ENCODE data around the gene PDCD1LG2.
"Not testable (repeated sequence)": the region's sequence is repeated elsewhere in the genome, so short reads cannot be mapped to it uniquely, and the experiment has no call there.

PDCD1LG2 gene

DNA sequence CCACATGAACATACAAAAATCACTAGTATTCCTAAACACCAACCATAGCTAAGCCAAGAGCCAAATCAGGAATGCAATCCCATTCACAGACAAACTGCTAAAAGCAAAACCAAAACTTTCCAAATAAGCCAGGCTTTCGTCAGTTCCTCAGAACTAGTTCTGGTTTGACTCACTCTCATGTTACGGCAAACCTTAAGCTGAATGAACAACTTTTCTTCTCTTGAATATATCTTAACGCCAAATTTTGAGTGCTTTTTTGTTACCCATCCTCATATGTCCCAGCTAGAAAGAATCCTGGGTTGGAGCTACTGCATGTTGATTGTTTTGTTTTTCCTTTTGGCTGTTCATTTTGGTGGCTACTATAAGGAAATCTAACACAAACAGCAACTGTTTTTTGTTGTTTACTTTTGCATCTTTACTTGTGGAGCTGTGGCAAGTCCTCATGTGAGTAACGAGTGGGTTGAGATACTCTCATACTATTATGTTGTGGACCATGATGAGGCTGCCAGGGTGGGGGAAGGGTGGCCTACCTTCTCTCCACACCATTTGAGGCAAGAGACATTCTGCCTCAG is at the start of gene PDCD1LG2:
PDCD1LG2 (plus strand) TSS at position 172 of the 572 bp plus-strand sequence. CDS start 12,016 bp downstream, outside the sequence.
- DNase-seq: no peak

DNA sequence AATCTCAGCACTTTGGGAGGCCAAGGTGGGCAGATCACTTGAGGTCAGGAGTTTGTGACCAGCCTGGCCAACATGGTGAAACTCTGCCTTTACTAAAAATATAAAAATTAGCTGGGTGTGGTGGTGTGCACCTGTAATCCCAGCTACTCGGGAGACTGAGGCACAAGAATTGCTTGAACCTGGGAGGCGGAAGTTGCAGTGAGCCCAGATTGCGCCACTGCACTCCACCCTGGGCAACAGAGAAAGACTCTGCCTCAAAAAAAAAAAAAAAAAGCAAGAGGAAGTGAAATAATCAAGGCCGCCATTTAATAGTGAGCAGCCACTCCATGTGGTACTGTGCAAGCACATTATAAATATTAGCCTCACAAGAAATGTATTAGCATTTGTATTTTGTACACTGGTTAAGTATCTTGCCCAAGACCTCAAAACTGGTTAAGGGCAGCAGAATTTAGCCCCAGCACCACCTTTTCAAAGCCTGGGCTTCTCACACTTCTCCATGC is 45.5 kb upstream of the PDCD1LG2 start:
- not testable (repeated sequence) for DNase-seq

DNA sequence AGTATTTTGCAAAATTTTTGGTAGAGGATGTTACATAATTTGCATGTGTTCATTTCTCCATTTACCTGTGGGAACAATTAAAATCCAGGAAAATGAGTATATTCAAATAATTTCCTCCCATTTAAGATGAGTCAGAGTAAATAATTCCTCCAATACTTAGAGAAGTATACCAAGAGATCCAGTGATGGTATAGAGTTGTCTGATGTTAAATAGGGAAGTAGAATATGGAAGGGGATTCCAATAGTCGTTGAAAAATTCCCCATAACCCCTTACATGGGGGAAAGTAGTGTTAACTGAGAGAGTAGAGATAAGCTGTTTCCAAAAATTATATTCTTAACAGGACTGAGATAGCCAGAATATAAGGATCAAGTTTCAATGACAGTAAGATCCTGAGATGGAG is 44.3 kb upstream of the PDCD1LG2 start:
- DNase-seq: no peak

DNA sequence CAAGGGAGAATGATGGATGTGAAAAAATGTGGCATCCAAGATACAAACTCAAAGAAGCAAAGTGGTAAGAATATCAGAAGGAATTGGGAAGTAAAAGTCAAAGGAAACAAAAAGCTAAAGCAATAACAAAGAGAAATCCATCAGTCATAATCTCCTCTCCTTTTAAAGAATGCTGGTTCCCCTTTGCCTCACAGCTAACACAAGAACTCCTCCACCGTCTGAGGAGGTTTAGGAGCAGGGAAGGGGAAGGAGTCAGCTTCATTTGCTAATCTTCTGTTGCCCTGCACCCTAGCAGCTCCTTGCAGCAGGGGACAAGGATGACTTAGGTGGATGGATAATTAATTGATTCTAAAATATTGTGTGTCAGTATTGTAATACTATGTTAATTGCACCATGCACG is 43.6 kb upstream of the PDCD1LG2 start:
- DNase-seq: no peak

DNA sequence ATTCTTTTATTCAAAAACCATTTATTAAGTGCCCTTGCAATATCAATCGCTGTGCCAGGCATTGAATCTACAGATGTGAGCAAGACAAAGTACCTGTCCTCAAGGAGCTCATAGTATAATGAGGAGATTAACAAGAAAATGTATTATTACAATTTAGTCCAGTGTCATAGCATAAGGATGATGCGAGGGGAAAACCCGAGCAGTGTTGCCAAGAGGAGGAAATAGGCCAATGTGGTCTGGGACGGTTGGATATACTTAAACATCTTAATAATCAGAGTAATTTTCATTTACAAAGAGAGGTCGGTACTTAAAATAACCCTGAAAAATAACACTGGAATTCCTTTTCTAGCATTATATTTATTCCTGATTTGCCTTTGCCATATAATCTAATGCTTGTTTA is 41.5 kb upstream of the PDCD1LG2 start:
- DNase-seq: no peak

DNA sequence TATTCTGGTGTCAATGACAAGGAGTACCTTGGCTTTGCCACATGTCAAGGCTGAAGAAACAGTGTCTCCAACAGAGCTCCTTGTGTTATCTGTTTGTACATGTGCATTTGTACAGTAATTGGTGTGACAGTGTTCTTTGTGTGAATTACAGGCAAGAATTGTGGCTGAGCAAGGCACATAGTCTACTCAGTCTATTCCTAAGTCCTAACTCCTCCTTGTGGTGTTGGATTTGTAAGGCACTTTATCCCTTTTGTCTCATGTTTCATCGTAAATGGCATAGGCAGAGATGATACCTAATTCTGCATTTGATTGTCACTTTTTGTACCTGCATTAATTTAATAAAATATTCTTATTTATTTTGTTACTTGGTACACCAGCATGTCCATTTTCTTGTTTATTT is 40.2 kb upstream of the PDCD1LG2 start:
- DNase-seq: no peak

DNA sequence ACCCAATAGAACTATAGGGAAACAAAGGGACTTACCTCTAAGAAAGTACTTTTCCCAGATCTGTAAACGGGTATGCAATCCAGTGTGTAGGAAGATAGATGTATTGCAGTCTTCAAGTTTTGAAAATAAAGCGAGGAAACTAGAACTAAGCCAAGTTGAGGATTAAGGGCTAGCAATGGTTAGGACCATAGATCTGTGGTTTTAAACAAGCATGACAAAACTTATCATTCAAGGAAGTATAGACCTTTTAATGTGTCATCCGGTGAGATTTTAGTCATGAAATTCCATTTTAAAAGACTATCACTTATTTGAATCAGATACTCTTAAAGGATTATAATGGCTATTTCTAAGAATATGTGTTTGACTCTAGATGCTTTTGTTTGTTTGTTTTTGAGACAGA is 39.5 kb upstream of the PDCD1LG2 start:
- no peak for DNase-seq

DNA sequence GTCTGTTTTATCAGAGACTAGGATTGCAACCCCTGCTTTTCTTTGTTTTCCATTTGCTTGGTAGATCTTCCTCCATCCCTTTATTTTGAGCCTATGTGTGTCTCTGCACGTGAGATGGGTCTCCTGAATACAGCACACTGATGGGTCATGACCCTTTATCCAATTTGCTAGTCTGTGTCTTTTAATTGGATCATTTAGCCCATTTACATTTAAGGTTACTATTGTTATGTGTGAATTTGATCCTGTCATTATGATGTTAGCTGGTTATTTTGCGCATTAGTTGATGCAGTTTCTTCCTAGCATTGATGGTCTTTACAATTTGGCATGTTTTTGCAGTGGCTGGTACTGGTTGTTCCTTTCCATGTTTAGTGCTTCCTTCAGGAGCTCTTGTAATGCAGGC is 34.7 kb upstream of the PDCD1LG2 start:
- DNase-seq: not testable (repeated sequence)

DNA sequence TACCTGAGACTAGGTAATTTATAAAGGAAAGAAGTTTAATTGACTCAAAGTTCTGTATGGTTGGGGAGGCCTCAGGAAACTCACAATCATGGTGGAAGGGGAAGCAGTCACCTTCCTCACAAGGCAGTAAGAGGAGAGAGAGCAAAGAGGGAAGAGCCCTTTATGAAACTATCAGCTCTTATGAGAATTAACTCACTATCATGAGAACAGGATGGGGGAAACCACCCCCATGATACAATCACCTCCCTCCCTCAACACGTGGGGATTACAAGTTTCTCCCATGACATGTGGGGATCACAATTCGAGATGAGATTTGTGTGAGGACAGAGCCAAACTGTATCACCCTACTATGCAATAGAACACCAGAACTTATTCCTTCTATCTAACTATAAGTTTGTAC is 32.1 kb upstream of the PDCD1LG2 start:
- no peak for DNase-seq

DNA sequence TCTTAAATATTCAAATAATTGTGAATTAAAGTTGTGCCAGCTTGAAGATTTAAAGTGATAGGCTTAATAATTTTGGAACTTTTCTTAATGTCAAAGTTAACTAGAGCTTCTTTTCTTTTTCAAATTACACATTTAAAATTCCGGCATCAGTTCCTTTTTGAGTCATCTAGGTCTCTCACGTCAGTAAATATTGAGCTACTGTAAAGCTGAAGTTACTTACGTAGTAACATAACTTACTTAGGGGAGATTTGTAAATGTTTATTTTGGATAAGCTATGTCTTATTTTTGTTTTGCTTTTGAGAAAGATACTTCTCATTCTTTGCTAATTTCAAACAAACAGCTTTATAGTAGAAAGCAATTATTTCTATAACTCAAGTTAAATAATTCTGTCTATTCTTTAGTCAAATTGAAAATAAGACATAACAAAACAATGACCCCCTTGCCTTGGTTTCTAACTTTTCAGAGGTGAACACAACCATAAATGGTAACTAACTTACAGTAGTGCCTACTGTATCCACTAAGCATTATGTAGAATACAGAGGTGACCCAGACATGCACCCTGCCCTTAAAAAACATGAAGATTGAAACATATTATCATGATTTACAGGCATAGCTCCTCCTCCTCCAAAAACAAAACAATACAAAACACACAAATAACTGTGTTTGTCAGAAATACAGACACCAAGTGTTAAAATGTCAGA is 30.2 kb upstream of the PDCD1LG2 start:
- DNase-seq: no peak

DNA sequence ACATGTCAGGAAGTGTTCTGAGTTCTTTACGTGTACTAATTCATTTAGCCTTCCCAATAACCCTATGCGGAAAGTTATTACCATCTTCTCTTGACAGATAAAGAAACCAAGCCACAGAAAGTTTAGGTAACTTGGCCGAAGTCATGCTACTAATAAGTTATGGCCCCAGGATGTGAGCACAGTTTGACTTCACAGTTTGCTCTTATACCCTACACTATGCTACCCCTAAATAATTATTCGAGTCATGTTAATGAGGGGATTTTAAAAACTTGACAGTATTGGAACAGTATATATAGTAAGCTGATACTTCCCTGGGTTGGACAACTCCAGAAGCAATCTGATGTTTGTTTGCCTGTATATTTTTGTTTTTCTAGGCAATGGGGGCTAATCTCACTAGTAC is 29.4 kb upstream of the PDCD1LG2 start:
- DNase-seq: no peak

DNA sequence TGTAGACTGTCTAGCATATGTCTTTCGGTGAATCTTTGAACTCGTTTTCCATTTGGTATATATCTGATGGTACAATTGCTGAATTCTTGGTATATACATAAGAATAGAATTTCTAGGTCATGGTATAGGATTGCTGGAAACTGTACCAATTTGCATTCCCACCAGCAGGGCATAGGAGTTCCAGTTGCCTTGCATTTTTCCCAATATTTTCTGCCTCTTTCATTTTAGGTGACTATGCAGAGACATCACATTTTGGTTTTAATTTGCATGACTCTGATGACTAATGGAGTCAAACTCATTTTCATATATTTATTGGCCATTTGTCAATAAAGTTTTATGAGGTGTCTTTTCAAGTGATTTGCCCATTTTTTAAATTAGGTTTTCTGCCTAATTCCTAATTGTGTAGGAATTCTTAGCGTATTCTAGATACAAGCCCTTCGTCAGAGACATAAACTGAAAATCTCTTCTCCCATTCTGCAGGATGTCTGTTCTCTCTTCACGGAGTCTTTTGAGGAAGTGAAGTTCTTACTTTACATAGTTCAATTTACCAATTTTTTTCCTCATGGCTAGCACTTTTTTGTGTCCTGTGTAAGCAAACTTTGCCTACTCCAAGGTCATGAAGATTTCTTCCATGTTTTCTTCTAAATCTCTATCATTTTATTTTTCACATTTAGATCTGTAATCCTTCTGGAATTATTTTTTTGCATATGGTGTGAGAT is 28.9 kb upstream of the PDCD1LG2 start:
- DNase-seq: no peak

DNA sequence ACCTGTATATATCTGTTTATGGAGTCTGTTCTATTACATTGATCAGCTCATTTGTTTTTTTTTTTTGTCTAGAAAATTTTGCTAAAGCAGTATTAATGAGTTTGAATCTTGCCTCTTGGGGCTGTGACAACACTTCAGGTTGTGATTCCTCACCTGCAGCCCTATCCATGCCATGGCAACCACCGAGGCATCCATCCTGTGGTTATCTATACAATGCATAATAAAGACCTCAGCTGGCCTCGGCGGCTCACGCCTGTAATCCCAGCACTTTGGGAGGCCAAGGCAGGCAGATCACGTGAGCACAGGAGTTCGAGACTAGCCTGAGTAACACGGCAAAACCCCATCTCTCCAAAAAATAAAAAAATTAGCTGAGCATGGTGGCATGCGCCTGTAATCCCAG is 28.1 kb upstream of the PDCD1LG2 start:
- no peak for DNase-seq

DNA sequence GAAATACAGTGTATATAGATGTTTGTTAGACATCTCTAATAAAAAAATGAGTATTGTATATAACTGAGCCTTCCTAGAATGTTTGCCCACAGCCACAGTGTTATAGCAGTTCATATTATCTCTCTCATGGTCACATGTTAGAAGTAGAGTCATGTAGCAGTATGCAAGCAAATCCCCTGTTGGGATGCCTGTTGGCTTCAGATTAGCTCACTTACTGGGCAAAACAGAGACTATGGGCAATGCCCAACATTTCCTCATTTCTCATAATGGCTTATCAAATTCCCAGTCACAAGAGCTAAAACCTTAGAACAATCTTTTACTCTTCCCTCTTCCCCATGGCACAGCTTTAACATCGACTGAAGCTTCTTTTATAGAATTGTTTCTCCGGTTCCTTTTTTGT is 27.0 kb upstream of the PDCD1LG2 start:
- DNase-seq: no peak

DNA sequence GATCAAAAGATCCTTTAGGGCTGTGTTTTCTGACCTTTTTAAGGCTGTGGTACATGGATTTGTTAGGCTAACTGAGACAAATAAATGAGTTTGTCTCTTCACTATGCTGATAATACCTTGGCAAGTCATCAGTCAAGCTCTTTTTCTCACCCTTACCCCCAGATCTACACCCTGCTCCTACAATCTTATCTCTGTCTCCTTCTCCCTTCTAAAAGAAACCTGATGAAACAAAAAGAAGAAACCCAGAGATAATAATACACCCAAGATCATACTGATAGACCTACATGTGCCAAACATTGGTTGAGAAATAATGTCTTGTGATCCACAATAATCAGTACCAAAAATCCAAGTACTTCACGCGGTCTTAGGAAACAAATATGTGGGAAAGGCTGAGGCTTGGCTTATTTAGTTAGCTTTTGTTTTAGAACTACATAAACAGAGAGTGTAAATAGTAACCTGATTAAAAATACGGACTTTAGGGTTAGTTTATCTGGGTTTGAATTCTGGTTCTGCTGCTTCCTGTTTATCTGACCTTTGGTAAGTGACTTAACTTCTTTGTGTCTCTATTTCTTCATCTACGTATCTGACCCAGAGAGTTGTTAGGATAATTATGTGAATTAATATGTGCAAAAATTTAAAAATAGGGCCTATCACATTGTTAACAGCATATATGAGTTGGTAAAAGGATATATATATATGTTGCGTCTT is 24.8 kb upstream of the PDCD1LG2 start:
- DNase-seq: no peak

DNA sequence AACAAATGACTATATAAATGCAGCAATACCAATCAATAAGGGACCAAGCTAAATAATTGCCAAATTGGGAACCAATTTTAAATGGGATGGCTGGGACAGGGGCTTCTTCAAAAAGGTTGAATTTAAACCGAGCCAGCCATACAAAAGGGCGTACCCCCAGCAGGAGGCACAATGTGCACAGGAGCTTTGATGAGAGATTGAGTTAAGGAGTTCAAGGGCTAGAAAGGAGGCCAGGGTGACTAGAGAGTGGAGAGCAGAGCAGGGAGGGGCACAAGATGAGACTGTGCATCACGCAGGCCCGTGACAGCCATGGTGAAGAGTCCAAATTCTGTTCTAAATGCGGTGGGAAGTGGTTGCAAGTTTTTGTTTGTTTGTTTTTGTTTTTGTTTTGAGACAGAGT is 23.3 kb upstream of the PDCD1LG2 start:
- DNase-seq: no peak

DNA sequence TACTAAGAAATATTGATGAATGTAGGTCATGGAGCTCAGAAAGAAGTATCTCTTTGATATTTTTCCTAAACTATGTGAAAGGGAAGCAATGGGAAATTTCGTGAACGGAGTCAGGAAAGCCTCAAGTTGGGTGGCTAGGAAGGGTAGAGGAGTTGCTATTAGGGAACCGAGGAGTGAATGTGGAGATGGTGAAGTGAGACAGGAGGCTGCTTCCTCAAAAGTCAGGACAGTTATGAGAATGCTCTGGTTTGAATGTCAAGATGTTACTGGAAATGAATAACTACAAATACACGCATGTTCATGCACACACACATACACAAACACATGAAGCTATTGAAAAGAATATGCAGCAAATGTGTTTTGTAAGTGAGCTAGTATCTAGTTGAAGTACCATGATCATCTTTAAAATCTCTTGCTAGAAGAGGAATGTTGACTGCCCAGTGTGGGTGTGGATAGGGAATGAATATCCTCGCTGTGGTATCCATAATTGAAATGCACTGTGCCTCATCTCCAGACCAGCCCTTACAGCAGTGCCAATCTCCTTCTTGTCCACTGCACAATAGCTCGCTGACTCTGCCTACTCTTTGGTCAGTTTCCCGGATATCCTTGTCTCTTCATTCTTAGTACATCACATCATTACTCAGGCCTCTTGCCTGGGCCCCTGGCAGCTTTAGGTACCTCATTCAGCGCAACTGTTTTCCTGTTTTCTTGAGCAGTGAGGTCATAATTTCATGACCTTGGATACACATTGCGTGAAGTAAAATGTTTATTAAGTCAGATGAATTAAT is 21.9 kb upstream of the PDCD1LG2 start:
- DNase-seq: no peak

DNA sequence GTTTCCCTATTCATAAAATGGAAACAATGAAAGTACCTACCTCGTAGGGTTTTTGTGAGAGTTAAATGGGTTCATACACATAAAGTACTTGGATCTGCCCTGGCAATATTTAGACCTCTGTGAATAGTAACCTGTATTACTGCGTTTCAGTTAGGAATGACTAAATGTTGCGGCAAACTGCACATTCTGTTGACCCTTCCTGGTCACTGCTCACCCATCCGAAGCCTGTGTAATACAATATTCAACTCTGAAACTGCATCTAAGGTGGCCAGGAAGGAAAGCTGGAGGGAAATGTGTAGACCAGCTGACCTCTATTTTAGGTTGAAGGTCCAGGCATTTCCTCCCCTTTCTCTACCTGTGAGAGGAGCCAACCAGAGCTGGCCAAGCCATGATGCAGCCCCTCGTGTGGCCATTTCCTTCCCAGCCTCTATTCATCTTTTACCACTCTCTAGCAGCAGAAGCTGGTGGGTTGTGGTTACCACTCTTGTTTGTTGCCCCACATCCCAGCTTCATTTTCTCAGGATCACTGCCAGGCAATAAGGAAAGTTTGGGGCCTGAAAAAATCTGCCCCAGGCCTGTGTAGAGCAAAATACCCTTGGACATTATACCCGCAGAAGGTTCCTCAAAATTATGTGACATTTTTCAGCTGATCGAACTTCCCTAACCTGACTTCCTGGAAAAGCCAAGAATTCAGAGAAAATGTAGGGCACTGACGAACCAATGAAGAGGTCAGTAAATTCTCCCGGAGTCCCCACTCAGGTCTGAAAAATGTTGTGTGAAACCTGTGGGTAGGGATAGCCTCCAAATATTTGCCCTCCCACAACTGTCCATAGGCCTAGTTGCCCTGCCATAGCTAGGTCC is 20.5 kb upstream of the PDCD1LG2 start:
- no peak for DNase-seq

DNA sequence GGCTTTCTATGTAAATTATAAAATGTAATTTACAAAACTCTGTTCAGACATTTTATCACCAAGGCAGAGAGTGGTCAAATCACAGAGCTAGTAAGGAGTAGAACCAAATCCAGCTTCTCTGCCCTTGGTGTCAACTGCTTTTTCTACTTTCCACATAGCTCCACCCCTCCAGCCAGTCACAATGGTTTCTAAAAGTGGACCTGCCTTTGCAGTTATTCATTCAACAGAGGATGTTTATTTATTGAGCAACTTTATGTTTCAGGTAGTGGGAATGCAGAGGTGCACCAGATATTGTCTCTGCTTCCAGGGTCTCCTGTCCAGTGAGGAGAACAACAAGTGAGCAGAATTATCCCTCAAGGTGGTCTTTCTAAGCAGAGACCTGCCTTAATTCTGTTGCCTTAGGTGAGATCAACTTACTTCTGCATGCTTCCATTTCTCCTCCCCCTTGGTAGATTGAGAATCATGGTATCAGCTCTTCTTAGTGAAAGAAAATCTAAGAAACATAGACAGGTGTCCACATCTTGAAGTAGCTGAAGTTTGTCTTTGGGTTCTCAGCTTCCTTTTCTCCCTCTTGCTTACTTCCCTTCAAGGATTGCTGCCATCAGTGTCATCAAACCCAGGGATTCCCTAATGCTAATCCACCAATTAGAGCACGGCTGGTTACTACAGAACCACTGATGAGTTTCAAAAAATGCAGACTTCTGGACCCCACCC is 17.2 kb upstream of the PDCD1LG2 start:
- no peak for DNase-seq

DNA sequence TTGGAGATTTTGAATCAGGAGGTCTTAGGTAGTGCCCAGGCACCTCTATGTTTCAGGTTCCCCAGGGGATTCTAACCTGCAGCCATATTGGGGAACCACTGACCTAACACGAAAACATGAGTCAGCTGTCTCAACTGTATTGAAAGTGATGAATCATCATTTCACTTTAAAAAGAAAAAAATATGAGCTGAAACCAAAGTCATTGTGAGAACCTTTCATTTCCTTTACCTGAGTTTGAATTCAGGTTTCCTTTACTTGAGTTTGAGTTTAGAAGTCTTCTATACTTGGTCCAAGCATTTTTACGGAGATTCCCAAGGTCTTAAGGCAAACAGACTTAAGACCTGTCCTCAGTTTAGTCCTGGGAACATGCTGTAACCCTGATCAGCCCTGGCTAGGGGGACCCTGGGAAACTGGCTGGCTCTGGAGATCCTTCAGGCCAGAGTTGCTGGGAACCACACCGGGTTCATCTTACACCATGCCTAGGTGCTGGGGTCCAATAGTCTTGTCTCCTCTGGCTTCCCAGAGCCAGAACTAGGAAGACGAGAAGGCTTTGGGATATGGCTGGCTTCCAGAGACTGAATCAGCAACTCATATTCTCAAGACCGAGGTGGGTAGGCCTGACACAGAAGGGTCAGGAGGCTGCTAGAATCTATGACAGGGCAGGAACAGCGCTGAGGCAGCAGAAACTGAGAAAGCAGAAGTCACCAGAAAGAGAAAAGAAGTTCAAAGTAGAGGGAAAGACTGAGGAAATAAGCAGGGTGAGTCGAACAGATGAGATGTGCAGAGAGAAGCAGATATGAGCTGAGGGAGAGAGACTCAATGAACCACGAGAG is 16.4 kb upstream of the PDCD1LG2 start:
- no peak for DNase-seq
